Hepatocyte (in vitro differentiated cells): Measurements from ENCODE around the gene ARF5.

Source experiments
- EZH2 ChIP-seq: fragments of 200-600 bp; sonication (generic); IDR thresholded peaks from 2 replicates; pipeline ENCODE4 v1.6.1; 2016; ENCODE audit warnings: antibody characterized with exemption, mild to moderate bottlenecking, borderline replicate concordance
- EZH2phosphoT487 ChIP-seq: fragments of 200-600 bp; sonication (generic); IDR thresholded peaks from one replicate; pipeline ENCODE4 v1.6.1; 2018; ENCODE audit warnings: antibody characterized with exemption, mild to moderate bottlenecking, low read depth, moderate library complexity; ENCODE audit not compliant: unreplicated experiment, severe bottlenecking
- TF ChIP-seq, protein P1 (sequence below): fragments of 200-600 bp; sonication (generic); IDR thresholded peaks from 2 replicates; pipeline ENCODE4 v1.5.1; 2016; ENCODE audit warnings: antibody characterized with exemption, mild to moderate bottlenecking; ENCODE audit not compliant: poor library complexity

- TF ChIP-seq EZH2, result no peak
- TF ChIP-seq, protein P1, sequence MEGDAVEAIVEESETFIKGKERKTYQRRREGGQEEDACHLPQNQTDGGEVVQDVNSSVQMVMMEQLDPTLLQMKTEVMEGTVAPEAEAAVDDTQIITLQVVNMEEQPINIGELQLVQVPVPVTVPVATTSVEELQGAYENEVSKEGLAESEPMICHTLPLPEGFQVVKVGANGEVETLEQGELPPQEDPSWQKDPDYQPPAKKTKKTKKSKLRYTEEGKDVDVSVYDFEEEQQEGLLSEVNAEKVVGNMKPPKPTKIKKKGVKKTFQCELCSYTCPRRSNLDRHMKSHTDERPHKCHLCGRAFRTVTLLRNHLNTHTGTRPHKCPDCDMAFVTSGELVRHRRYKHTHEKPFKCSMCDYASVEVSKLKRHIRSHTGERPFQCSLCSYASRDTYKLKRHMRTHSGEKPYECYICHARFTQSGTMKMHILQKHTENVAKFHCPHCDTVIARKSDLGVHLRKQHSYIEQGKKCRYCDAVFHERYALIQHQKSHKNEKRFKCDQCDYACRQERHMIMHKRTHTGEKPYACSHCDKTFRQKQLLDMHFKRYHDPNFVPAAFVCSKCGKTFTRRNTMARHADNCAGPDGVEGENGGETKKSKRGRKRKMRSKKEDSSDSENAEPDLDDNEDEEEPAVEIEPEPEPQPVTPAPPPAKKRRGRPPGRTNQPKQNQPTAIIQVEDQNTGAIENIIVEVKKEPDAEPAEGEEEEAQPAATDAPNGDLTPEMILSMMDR, result no peak
- no peak for TF ChIP-seq EZH2phosphoT487
These were observed 31.8 kb upstream of the ARF5 start for GRCh38 chr7:127556404-127556803.
